NCI-H345 treated with DMSO at 0.1 percent for 48 hours (cell line): Measurements from ENCODE around the gene CTIF.

Experiments
- DNase-seq: peaks from one replicate; lab custom pipeline; 2025; ENCODE audit not compliant: unreplicated experiment; lab: John Stamatoyannopoulos, UW

The CTIF gene

GRCh38 chr18:48662011-48662661 lies 123.3 kb downstream of the CTIF start:
- no peak for DNase-seq

- no peak for DNase-seq
Observed at GRCh38 chr18:48663096-48663930, 124.5 kb downstream of the CTIF start.

GRCh38 chr18:48663931-48664847 lies 125.4 kb downstream of the CTIF start:
- DNase-seq: no peak

- DNase-seq: no peak
Observed at GRCh38 chr18:48665654-48666053, 126.8 kb downstream of the CTIF start.

- DNase-seq: no peak
Observed at GRCh38 chr18:48666613-48667012, 127.8 kb downstream of the CTIF start.

GRCh38 chr18:48667276-48668254 lies 128.7 kb downstream of the CTIF start:
- peak; percentile 74 for DNase-seq

GRCh38 chr18:48668466-48669179 lies 129.8 kb downstream of the CTIF start:
- DNase-seq: no peak

- DNase-seq: no peak
Observed at GRCh38 chr18:48669180-48669675, 130.4 kb downstream of the CTIF start.

GRCh38 chr18:48669991-48670750 lies 131.3 kb downstream of the CTIF start:
- DNase-seq: no peak

- DNase-seq: no peak
Observed at GRCh38 chr18:48670751-48671560, 132.1 kb downstream of the CTIF start.

- DNase-seq: no peak
Observed at GRCh38 chr18:48671561-48671945, 132.7 kb downstream of the CTIF start.

GRCh38 chr18:48672671-48673340 lies 134.0 kb downstream of the CTIF start:
- no peak for DNase-seq

GRCh38 chr18:48673456-48673852 lies 134.6 kb downstream of the CTIF start:
- no peak for DNase-seq

- no peak for DNase-seq
Observed at GRCh38 chr18:48673853-48674721, 135.3 kb downstream of the CTIF start.

GRCh38 chr18:48674758-48675351 lies 136.0 kb downstream of the CTIF start:
- DNase-seq: no peak

GRCh38 chr18:48675352-48675761 lies 136.5 kb downstream of the CTIF start:
- peak; percentile 24 for DNase-seq
